HCT116 (cell line): ENCODE measurements around the gene SCN10A. TPM values are rescaled to one million over a fixed set of nuclear protein-coding genes. Genes with fewer than 3 reads are reported as not detected.

ENCODE experiments used
- ATAC-seq: fragments of 200-7000 bp; cut with Tn5 transposase; 2 replicates; pipeline ENCODE4 v1.9.1; 2020; ENCODE audit warnings: mild to moderate bottlenecking, moderate library complexity
- BruUV-seq: library from RNA; stranded (reverse); fragments of 400-500 nt; replicated peaks from 2 replicates; lab custom pipeline; 2021; lab: Mats Ljungman, UMichigan
- CTCF ChIA-PET: fragments of 300-600 bp; sonication (Branson Sonifier 250); formaldehyde crosslinking; loops from one replicate; lab custom pipeline; 2021; ENCODE audit warnings: antibody characterized with exemption; lab: Charles Lee
- POLR2A ChIA-PET: fragments of 300-600, 350-600 bp; sonication (Branson Sonifier 250); formaldehyde crosslinking; loops from one replicate; lab custom pipeline; 2021; ENCODE audit warnings: antibody characterized with exemption; lab: Charles Lee
- RAD21 ChIA-PET, 2 experiments: fragments of 300-600 bp; sonication (Branson Sonifier 250); formaldehyde crosslinking; loops; one replicate each; lab custom pipeline; 2023; ENCODE audit warnings: low total read pairs in 2 of 2; ENCODE audit not compliant: uncharacterized antibody in 2 of 2, unreplicated experiment in 2 of 2, low non-redundant PET in 1 of 2; lab: Charles Lee
- DNase-seq: peaks from one replicate; pipeline ENCODE4 v3.0.0-alpha.2; 2010; ENCODE audit warnings: low read depth, low spot score
- H2AFZ ChIP-seq: fragments of 200-600 bp; shearing (Covaris generic), sonication (generic); 2 replicates; pipeline ENCODE4 v1.6.1; 2017; ENCODE audit warnings: low read depth, mixed run types, mixed read lengths, antibody characterized with exemption, low read length; ENCODE audit not compliant: poor library complexity, severe bottlenecking
- H3K27ac ChIP-seq: 2 replicates; pipeline ENCODE4 v1.5.1; 2012; ENCODE audit warnings: low read depth, low read length
- H3K27me3 ChIP-seq: fragments of 200-600 bp; sonication (generic); 2 replicates; pipeline ENCODE4 v1.6.1; 2016; ENCODE audit warnings: mixed run types, low read length, mixed read lengths; ENCODE audit not compliant: insufficient read depth
- H3K36me3 ChIP-seq, 2 experiments: fragments of 200-500 bp in 1 of 2; fragments of 200-600 bp in 1 of 2; sonication (Bioruptor generic) in 1 of 2; sonication (generic) in 1 of 2; 2 replicates each; pipeline versions ENCODE4 v1.5.1 to v1.6.1; 2014 to 2016; ENCODE audit warnings: low read length in 2 of 2, inconsistent platforms in 1 of 2, mixed read lengths in 1 of 2, mixed run types in 1 of 2; ENCODE audit not compliant: insufficient read depth in 2 of 2, control insufficient read depth in 1 of 2
- H3K4me1 ChIP-seq, 2 experiments: fragments of 200-600 bp in 1 of 2; sonication (generic) in 1 of 2; 2 replicates each; pipeline versions ENCODE4 v1.5.1 to v1.6.1; 2012 to 2017; ENCODE audit warnings: low read length in 2 of 2, inconsistent platforms in 1 of 2, mild to moderate bottlenecking in 1 of 2, mixed read lengths in 1 of 2, mixed run types in 1 of 2, moderate library complexity in 1 of 2; ENCODE audit not compliant: insufficient read depth in 2 of 2, control insufficient read depth in 1 of 2
- H3K4me2 ChIP-seq: fragments of 200-600 bp; sonication (generic); 2 replicates; pipeline ENCODE4 v1.6.1; 2017; ENCODE audit warnings: mixed run types, low read length, mixed read lengths
- H3K4me3 ChIP-seq, 2 experiments: fragments of 200-600 bp in 1 of 2; sonication (generic) in 1 of 2; replicated peaks in 1 of 2; 2 replicates each; pipeline ENCODE4 v1.5.1; 2011 to 2016; ENCODE audit warnings: low read length in 2 of 2, control low read depth in 1 of 2, low read depth in 1 of 2, mild to moderate bottlenecking in 1 of 2, mixed read lengths in 1 of 2, mixed run types in 1 of 2
- H3K79me2 ChIP-seq: fragments of 200-600 bp; sonication (generic); 2 replicates; pipeline ENCODE4 v1.6.1; 2017; ENCODE audit warnings: mild to moderate bottlenecking, mixed run types, low read length, moderate library complexity, mixed read lengths; ENCODE audit not compliant: insufficient read depth
- H3K9ac ChIP-seq: fragments of 200-600 bp; sonication (generic); 2 replicates; pipeline ENCODE4 v1.6.1; 2016; ENCODE audit warnings: low read length, mixed read lengths
- H3K9me2 ChIP-seq: fragments of 200-600 bp; sonication (generic), shearing (Covaris generic); 2 replicates; pipeline ENCODE4 v1.6.1; 2017; ENCODE audit warnings: mixed run types, mild to moderate bottlenecking, moderate library complexity; ENCODE audit not compliant: insufficient read depth
- H3K9me3 ChIP-seq, 2 experiments: fragments of 200-500 bp in 1 of 2; fragments of 200-600 bp in 1 of 2; sonication (Bioruptor generic) in 1 of 2; sonication (generic) in 1 of 2; 2 replicates each; pipeline ENCODE4 v1.6.1; 2014 to 2017; ENCODE audit warnings: low read length in 2 of 2, mixed read lengths in 2 of 2, inconsistent platforms in 1 of 2, low read depth in 1 of 2, mild to moderate bottlenecking in 1 of 2, mixed run types in 1 of 2, moderate library complexity in 1 of 2; ENCODE audit not compliant: control insufficient read depth in 1 of 2, insufficient read depth in 1 of 2
- H4K20me1 ChIP-seq: fragments of 200-600 bp; sonication (generic), shearing (Covaris generic); 2 replicates; pipeline ENCODE4 v1.6.1; 2017; ENCODE audit warnings: mixed run types, mild to moderate bottlenecking, moderate library complexity; ENCODE audit not compliant: insufficient read depth
- CBX3 ChIP-seq: IDR thresholded peaks from 2 replicates; pipeline ENCODE4 v1.6.1; 2012; ENCODE audit warnings: low read depth
- RAD21 ChIP-seq: IDR thresholded peaks from 2 replicates; pipeline ENCODE4 v1.6.1; 2012; ENCODE audit warnings: low read depth, mild to moderate bottlenecking
- TCF7L2 ChIP-seq: IDR thresholded peaks from 2 replicates; pipeline ENCODE4 v1.7.0; 2011; ENCODE audit warnings: borderline replicate concordance, inconsistent platforms; ENCODE audit not compliant: insufficient read depth, insufficient read length; ENCODE audit errors: extremely low read depth
- YY1 ChIP-seq: IDR thresholded peaks from 2 replicates; pipeline ENCODE4 v1.6.1; 2011; ENCODE audit warnings: low read length, low read depth, moderate library complexity, mild to moderate bottlenecking; ENCODE audit not compliant: insufficient replicate concordance; ENCODE audit errors: extremely low read depth
- ZFX ChIP-seq: fragments of 450-650 bp; IDR thresholded peaks from 2 replicates; pipeline ENCODE4 v1.6.1; 2017
- intact Hi-C: fragments of 100-400 bp; cut with micrococcal nuclease; formaldehyde crosslinking; loops from 2 replicates; pipeline ENCODE4 v1.10.0; 2022
- total RNA-seq: library from RNA; stranded (reverse); gene quantifications from one replicate; pipeline ENCODE4 v1.2.1, GENCODE V29; 2021; ENCODE audit not compliant: unreplicated experiment
- TF ChIP-seq, protein P1 (sequence below), 3 experiments: fragments of 200-600 bp in 1 of 3; sonication (generic) in 1 of 3; IDR thresholded peaks in 2 of 3; conservative IDR thresholded peaks in 1 of 3; 2 replicates each; pipeline ENCODE4 v1.5.1; 2012 to 2017; ENCODE audit warnings: low read depth in 2 of 3, low read length in 2 of 3, antibody characterized with exemption in 1 of 3, borderline replicate concordance in 1 of 3, control low read depth in 1 of 3, mild to moderate bottlenecking in 1 of 3, mixed read lengths in 1 of 3, mixed run types in 1 of 3, moderate library complexity in 1 of 3; ENCODE audit not compliant: insufficient read depth in 1 of 3
- TF ChIP-seq, protein P2 (sequence below): IDR thresholded peaks from 2 replicates; pipeline ENCODE4 v1.6.1; 2012

SCN10A gene
- total RNA-seq, 1 experiment from 2014 or later = not detected

DNA sequence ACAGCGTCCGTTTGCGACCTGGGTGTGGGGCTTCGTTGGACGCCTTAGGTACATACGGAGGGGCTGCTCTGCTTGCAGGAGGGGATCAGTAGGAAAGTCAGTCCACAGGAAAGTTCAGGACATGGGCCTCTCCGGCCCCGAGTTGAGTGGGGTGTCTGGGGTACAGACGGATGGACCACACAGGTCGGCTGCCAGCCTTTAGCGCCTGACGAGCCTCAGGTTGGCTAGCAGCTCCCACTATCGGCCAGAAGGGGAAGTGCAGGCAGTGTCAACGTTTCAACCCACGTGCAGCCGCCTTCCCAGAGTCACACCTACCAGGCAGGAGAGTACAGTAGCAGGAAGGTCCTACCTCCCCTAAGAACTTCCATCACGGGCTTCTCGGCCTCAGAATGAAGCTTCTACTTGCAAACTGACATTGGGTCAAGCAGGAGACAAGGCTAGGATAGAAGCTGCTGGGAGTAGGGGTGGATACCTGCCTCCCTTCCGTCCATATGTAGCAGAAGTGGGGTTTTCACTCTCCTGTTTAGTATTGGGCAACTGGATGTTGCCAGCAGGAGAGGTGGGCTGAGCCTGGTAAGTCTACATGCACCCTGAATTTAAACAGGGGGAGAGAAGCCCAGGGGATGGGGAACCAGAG, 164.7 kb downstream of the SCN10A start:
- H3K27me3 ChIP-seq = no peaks in the 10 kb centered on the region
- H3K9me3 ChIP-seq = no peaks in the 10 kb centered on the region
- RAD21 ChIA-PET = interaction anchor here in 1 of 2 experiments (1.0 to 1.4 kb wide), 2 partner anchors 11 to 130 kb away, joined by 4 to 5 read pairs; no protein-coding TSS in a partner anchor
- DNase-seq = peak; percentile 60
- H3K4me3 ChIP-seq = no peak overlapping the region
- H2AFZ ChIP-seq = no peak overlapping the region
- intact Hi-C loops = loop anchor here (10.0 kb wide), 1 partner anchor 796 kb away; no protein-coding TSS in a partner anchor
- H3K36me3 ChIP-seq = no peaks in the 10 kb centered on the region
- H3K9ac ChIP-seq = no peak overlapping the region
- H3K4me2 ChIP-seq = peak overlapping the region; percentile 40
- TF ChIP-seq, protein P1, sequence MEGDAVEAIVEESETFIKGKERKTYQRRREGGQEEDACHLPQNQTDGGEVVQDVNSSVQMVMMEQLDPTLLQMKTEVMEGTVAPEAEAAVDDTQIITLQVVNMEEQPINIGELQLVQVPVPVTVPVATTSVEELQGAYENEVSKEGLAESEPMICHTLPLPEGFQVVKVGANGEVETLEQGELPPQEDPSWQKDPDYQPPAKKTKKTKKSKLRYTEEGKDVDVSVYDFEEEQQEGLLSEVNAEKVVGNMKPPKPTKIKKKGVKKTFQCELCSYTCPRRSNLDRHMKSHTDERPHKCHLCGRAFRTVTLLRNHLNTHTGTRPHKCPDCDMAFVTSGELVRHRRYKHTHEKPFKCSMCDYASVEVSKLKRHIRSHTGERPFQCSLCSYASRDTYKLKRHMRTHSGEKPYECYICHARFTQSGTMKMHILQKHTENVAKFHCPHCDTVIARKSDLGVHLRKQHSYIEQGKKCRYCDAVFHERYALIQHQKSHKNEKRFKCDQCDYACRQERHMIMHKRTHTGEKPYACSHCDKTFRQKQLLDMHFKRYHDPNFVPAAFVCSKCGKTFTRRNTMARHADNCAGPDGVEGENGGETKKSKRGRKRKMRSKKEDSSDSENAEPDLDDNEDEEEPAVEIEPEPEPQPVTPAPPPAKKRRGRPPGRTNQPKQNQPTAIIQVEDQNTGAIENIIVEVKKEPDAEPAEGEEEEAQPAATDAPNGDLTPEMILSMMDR (IDR thresholded peaks at IDR 0.05 in 2 of 3, conservative IDR thresholded peaks at IDR 0.05 in 1 of 3; ENCODE audit: borderline replicate concordance in 1 of 3, insufficient read depth in 1 of 3, low read depth in 2 of 3, low read length in 2 of 3) = peak; percentile 80 to 98 (median 85)
- TF ChIP-seq YY1 (peak; percentile 60), RAD21 (peak; percentile 80), CBX3 (peak; percentile 98), TCF7L2 (no peak), ZFX (no peak)
- TF ChIP-seq, protein P2, sequence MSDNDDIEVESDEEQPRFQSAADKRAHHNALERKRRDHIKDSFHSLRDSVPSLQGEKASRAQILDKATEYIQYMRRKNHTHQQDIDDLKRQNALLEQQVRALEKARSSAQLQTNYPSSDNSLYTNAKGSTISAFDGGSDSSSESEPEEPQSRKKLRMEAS = peak; percentile 100
- TF ChIP-seq, all 23 proteins: peak for 5
- BruUV-seq = no TSS peak
- peaks cover 11 to 31% of the 10 kb centered on the region in 2 experiments for H3K4me1 ChIP-seq
- no peaks in the 10 kb centered on the region for H3K9me2 ChIP-seq
- no peaks in the 10 kb centered on the region for H4K20me1 ChIP-seq
- ChIA-PET POLR2A (no interaction called here), CTCF (interaction anchor here (1.0 to 2.2 kb wide), 4 partner anchors 11 to 155 kb away, joined by 3 to 17 read pairs (median 4); partner anchors contain the start of gene EXOG)
- no peak overlapping the region for H3K27ac ChIP-seq
- peak; percentile 62 for ATAC-seq
- H3K79me2 ChIP-seq = no peaks in the 10 kb centered on the region
